ENCODE data around the gene COA7.

- no peak for TF ChIP-seq CTCF (conservative IDR thresholded peaks at IDR 0.05; ENCODE audit: low read length)
- no peak for TF ChIP-seq EZH2phosphoT487 (IDR thresholded peaks at IDR 0.05; ENCODE audit: borderline replicate concordance, low read depth, low read length)
Measured at GRCh38 chr1:52668711-52669110, 29.4 kb downstream of the COA7 start.

Measured in OCI-LY7 (cell line).